NCI-H69 (cell line): ENCODE measurements around the gene TFDP1.

Source experiments
- DNase-seq: peaks from one replicate; lab custom pipeline; 2025; lab: John Stamatoyannopoulos, UW

The TFDP1 gene

GRCh38 chr13:113651511-113652403, 67.2 kb downstream of the TFDP1 start:
- DNase-seq = no peak

- no peak for DNase-seq
Measured at GRCh38 chr13:113652404-113653263, 68.1 kb downstream of the TFDP1 start.

- peak; percentile 90 for DNase-seq
Measured at GRCh38 chr13:113653264-113654174, 69.0 kb downstream of the TFDP1 start.

DNA sequence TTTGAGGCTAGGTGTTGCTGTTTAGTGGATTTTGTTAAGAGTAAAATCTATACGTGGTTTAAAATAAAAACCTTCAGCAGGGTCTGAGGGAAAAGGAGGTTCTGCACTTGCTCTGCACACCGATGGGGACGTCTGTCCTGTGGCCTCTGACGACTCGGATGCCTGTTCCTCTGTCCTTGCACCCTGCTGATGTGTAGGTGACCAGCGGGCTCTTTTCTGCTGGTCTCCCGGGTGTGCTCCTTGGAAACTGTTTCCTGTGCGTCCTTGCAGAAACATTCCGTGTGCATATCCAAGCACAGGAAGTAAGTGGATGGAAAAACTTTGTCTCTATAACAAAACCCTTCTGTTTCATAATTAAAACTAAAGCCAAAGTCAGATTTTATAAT, 69.6 kb downstream of the TFDP1 start:
- DNase-seq = peak; percentile 46

GRCh38 chr13:113654591-113655345, 70.2 kb downstream of the TFDP1 start:
- DNase-seq = no peak

DNA sequence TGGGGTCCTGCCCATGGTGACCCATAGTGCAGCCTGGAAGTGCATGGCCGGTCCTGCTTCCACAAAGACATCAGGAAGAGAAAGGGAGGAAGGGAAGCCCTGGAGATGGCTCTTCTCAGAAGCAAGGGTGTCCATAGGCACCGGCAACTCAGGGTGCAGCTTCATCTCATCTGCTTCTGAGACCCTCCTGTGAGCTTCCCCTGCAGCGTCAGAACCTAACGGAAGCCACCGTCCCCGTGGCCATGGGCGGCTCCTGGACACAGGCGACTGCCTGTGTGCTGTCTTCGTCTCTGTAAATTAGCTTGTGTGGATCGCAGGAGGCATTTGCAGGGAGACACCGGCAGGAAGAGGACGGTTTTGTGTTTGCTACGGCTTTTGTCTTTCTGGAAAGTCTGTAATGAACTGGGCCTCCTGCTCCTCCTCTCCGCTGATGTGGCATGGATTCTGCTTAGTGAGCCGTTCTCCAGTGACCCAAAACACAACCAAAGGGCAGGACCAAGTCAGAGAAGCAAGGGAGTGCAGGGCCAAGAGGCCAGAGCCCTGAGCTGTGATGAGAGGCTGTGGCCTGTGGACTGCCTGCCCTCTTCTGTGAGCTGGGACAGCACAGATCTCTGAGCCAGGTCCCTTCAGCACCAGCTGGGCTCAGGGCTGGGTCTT, 70.9 kb downstream of the TFDP1 start:
- DNase-seq = no peak

GRCh38 chr13:113656003-113656588, 71.5 kb downstream of the TFDP1 start:
- no peak for DNase-seq

DNA sequence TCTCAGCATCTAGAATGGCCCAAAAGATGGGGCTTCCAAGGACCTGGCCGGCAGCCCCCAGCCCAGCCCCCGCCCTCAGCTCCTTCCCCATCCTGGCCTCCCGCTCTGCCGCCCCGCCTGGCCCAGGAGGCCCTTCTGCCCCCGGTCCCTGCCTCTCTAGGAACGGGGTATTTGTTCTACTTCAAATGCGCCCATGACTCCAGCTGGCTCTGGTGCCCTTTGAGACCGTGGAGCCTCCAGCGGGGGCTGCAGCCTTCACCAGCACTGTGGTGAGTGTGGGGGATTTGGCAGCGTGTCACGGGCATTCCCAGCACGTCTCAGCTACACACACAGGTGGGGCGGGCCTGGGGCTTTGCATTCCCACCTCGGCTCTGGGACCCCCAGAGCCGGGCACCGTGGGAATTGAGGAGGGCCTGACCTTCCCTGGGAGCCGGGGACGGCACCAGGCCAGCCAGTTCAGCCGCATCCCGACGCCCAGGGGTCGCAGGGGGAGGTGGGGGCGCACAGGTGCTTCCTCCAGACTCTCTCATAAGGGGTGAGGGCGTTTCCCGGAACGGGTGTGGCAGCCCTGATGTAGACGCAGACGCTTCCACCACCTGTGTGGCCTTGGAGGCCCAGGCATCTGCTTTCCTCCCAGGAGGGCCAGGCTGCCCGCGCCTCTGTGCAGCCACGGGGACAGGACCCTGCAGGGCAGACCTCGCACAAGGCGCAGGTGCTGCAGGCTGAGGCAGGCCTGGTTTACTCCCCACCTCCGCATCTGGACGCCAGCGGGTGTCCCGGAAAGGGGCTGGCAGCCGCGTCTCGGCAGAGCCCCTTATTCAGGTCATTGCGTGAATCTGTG, 72.5 kb downstream of the TFDP1 start:
- peak; percentile 96 for DNase-seq

- DNase-seq = no peak
Measured at GRCh38 chr13:113657851-113658741, 73.5 kb downstream of the TFDP1 start, which contains the start of gene ATP4B. Gene ATP4B (minus strand): TSS chr13:113658198. CDS start chr13:113658144, 54 bp downstream.

DNA sequence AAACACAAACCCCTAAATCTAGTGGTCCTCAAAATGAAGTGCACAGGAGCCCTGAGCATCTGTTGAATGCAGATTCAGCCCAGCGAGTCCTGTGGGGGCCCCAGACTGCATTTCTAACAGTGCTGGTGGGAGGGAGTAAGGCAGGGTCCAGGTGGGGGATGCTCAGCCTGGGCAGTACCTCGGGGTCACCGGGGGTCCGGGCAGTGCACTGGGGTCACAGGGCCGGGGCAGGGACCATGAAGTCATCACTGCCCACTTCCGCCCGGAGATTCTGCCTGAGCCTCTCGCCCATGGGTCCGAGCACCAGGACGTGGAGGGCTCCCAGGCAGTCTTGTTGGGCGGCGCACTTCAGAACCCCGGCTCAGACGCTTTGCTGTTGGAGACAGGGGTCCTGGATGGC, 74.3 kb downstream of the TFDP1 start:
- DNase-seq = no peak

GRCh38 chr13:113659337-113659736, 74.8 kb downstream of the TFDP1 start:
- no peak for DNase-seq

GRCh38 chr13:113660066-113660465, 75.5 kb downstream of the TFDP1 start:
- no peak for DNase-seq

- no peak for DNase-seq
Measured at GRCh38 chr13:113661509-113661908, 77.0 kb downstream of the TFDP1 start.

GRCh38 chr13:113663934-113664333, 79.4 kb downstream of the TFDP1 start:
- no peak for DNase-seq

- no peak for DNase-seq
Measured at GRCh38 chr13:113664751-113665596, 80.4 kb downstream of the TFDP1 start.

- DNase-seq = no peak
Measured at GRCh38 chr13:113665597-113666328, 81.2 kb downstream of the TFDP1 start.

DNA sequence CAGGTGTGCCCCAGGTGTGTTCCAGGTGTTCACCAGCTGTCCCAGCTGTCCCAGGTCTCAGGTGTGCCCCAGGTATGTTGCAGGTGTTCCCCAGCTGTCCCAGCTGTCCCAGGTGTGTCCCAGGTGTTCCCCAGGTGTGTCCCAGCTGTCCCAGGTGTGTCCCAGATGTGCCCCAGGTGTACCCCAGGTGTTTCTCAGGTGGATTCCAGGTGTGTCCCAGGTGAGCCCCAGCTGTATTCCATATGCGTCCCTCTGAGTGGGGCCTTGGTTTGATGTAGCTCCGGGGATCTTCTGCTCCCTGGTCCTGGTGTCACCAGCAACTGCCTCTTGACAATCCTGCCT, 81.7 kb downstream of the TFDP1 start:
- DNase-seq = no peak
